Gastrocnemius medialis (tissue), 4 donors: ENCODE data around the gene DPM1.

Experiments
- CTCF ChIP-seq, 5 experiments: fragments of 450-650 bp in 3 of 5; fragments of 200-600 bp in 2 of 5; sonication (generic) in 2 of 5; IDR thresholded peaks in 4 of 5; conservative IDR thresholded peaks in 1 of 5; 1 replicate in 4 of 5; 2 replicates in 1 of 5; pipeline ENCODE4 v1.5.1; 2016 to 2019; ENCODE audit warnings: antibody characterized with exemption in 5 of 5, mild to moderate bottlenecking in 3 of 5, moderate library complexity in 3 of 5
- POLR2A ChIP-seq, 2 donors: fragments of 450-650 bp; IDR thresholded peaks; one replicate each; pipeline ENCODE4 v1.6.1; 2017; ENCODE audit warnings: antibody characterized with exemption in 2 of 2, mild to moderate bottlenecking in 2 of 2, moderate library complexity in 2 of 2

GRCh38 chr20:50930976-50931305 is 27.4 kb downstream of the DPM1 start:
- TF ChIP-seq CTCF (IDR thresholded peaks at IDR 0.05 in 4 of 5, conservative IDR thresholded peaks at IDR 0.05 in 1 of 5) = no peak
- no peak for TF ChIP-seq POLR2A (IDR thresholded peaks at IDR 0.05)
